ENCODE measurements around the gene DRD4.
A peak's percentile ranks its signal among the peaks of the same experiment; 100 is the strongest.

DRD4 gene

DNA sequence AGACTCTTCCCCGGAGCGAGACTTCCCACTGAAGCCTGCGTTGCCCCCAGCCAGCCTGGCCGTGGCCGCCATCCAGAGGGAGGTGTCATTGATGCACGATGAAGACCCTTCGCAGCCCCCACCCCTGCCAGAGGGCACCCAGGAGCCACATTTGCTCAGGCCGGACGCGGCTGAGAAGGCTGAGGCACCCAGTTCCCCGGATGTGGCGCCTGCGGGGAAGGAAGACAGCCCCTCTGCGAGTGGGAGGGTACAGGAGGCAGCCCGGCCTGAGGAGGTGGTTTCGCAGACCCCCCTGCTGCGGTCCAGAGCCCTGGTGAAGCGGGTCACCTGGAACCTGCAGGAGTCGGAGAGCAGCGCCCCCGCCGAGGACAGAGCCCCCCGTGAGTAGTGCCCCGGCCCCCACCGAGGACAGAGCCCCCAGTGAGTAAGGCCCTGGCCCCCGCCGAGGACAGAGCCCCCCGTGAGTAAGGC is 27.7 kb upstream of the DRD4 start:
- no peak for DNase-seq (ENCODE audit: low read depth in 2 of 2, low spot score in 1 of 2)

DNA sequence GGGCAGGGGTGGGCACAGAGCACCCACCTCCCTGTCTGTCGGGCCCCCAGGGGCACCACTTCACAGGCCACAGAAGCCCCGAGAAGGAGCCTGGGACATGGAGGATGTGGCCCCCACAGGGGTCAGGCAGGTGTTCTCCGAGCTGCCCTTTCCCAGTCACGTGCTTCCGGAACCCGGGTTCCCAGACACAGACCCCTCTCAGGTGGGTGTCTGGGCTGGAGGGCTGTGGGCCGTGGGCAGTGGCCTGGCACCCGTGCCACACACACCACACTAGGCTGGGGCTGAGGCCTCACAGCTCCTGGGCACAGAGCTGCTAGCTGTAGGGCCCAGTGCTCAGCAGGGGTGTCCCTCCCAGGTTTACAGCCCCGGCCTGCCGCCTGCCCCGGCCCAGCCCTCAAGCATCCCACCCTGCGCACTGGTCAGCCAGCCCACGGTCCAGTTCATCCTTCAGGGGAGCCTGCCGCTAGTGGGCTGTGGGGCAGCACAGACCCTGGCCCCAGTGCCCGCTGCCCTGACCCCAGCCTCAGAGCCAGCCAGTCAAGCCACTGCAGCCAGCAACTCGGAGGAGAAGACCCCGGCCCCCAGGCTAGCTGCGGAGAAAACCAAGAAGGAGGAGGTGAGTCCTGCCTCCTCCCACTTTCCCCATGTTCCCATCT is 26.8 kb upstream of the DRD4 start:
- DNase-seq (ENCODE audit: low read depth in 2 of 2, low spot score in 1 of 2): no peak

DNA sequence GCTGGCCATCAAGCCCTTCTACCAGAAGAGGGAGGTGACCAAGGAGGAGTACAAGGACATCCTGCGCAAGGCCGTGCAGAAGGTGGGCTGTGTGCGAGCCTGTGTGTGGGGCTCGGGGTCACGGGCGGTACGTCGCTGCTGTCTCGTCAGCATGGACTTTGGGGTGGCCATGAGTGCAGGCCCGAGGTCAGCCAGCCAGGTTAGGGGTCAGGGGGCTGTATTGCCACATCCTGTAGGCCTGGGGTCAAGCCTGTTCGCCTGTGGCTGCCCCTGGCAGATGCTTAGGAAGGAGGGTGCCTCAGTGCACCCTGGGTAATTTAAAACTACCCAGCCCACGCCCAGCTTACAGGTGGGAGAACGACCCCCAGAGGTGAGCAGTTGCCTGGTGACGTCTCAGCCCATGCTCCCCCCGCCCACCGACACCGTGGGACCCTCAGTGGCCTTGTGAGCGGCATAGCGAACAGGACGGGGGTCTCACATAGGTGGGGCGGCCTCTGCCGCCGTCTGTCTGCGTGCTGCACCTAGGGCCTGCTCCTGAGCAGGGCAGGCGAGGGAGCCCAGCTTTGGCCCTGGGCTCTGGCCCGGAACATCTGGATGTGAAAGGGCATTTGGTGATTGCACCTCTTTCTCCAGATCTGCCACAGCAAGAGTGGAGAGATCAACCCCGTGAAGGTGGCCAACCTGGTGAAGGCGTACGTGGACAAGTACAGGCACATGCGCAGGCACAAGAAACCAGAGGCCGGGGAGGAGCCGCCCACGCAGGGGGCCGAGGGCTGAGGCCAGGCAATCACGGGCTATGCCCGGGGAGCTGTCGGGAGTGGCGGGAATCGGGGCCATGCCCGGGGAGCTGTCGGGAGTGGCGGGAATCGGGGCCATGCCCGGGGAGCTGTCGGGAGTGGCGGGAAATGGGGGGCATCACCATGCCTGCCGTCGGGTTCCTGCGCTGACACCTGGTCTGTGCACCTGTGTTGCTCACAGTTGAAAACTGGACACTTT is 25.8 kb upstream of the DRD4 start:
- DNase-seq (ENCODE audit: low read depth in 2 of 2, low spot score in 1 of 2): no peak

DNA sequence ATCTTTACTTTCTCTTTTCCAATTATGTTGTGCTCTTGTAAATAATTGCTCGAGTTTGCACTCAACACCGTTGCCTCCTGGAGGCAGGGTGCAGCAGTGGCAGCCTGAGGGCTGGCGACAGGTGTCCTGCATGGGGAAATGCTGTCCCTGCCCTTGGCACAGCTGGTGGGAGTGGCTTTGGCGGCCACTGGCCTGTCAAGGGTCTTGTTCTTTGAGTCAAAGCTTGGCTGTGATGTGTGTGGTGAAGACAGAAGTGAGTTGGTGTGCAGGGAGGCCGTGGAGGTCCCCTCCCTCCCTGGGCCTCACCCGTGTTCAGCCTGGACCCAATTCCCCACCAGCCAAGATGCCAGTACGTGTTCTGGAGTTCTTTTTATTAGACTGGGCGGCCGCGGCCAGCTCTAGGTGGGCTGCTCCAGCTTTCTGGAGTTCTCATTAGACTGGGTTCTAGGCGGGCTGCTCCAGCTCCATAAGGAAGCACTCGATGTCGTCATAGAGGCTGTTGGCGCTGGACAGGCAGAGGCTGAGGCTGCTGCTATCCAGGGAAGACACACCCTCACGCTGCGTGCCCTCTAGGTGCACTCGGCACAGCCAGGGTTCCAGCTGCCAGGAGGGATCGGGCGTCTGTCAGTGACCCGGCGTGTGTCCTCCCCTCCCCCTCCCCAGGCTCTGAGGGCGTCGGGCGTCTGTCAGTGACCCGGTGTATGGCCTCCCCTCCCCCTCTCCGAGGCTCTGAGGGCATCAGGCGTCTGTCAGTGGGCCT is 24.7 kb upstream of the DRD4 start:
- DNase-seq (ENCODE audit: low read depth in 2 of 2, low spot score in 1 of 2): no peak

DNA sequence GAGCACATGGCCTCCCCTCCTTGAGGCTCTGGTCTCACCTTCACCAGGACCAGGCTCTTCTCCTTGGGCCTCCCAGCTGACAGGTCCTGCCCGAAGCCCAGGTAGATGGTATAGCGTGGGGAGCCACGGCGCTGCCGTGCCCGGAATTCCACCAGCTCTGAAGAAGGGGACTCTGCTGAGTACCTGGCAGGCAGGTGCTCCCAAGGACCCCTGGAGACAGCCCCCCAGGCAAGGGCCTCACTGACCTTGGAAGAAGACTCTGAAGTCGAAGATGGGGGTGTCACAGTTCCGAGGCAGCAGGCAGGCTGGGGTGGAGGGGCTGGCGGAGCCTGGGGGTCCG is 24.1 kb upstream of the DRD4 start:
- DNase-seq (ENCODE audit: low read depth in 2 of 2, low spot score in 1 of 2): no peak

DNA sequence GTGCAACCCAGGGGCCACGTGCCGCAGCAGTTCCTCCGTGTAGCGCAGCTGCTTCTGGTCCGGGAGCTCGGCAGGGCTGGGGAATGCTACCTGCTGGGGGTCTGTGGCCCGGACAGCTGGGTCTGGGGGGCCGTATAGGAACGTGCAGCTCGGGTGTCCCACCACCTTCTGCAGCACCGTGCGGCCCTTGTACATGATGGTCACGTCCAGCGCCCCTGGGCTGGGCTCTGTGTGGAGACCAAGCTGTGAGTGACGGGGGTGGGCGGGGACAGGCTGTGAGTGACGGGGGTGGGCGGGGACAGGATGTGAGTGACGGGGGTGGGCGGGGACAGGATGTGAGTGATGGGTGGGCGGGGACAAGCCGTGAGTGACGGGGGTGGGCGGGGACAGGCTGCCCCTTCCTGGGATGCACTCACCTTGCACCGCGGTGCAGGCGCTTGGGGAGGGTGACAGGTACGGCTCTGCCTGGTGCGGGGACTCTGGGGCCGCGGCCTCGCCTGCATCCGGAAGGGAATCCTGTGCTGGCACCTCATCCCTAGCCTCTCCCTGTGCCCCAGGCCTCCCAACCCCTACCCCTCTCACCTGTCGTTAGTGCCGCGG is 23.6 kb upstream of the DRD4 start:
- DNase-seq (ENCODE audit: low read depth in 2 of 2, low spot score in 1 of 2): peak; percentile 63 to 65

DNA sequence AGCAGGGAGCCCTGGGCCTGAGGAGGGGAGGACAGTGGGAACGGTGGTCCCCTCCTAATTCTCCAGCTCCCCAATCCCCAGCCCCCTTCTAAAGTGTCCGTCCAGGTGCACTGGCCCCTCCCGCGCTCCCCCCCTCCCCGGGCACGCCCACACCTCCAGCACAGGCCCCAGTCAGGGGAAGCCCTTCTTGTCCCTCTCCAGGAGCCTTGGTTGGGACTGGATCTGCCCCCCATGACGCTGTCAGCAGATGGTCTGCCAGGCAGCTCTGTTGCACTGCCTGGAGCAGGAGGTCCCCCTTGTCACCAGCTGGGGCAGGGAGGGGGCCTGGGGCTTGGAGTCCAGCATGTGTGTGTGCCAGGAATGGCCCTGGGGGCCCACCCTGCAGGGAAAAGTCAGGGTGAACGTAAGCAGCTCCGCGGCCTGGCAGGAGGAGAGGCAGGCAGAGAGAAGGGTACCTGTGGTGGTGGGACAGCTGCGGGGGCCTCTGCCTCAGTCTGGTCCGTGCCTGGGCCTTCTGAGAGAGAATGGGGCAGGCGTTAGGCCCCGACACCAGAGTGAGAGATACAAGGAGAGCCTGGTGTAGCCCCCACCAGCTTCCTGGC is 22.9 kb upstream of the DRD4 start:
- no peak for DNase-seq (ENCODE audit: low read depth in 2 of 2, low spot score in 1 of 2)

DNA sequence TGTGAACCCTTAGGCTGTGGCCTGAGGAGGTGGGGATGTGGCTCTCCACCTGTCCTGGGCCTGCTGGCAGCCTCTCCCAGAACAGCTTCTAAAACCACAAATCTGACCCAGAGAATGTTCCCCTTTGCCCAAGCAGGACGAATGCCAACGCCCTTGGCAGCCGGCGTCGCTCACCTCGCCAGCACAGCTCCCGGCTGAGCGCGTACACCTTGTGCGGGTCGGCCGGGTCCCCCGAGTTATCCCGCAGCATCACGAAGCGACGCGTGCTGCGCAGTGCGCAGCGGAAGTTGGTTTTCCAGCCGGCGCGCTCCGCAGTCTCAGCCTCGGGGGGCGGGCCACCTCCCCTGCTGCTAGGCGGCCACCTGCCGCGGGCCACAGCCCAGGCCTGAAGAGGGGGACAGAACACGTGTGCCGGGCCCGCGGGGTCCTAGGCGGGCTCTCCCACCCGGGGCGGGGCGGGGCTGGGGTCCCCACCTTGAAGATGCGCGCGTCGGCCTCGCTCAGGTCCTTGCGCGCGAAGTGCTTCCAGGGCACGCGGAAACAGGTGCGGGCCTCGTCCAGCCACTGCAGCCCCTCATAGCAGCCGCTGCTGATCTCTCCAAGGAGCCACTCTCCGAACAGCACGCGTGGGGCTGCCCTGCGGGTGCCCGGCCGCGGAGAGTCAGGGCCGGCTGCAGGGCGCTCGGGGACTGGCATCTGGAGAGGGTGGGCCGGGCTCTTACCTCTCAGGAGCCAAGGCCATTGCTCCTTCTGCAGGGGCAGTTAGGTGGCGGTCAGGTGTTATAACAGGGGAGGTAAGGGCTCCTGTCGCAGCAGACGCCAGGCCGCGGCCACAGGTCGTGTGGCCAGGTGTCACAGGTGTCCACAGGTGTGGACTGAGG is 22.2 kb upstream of the DRD4 start:
- no peak for DNase-seq (ENCODE audit: low read depth in 2 of 2, low spot score in 1 of 2)

DNA sequence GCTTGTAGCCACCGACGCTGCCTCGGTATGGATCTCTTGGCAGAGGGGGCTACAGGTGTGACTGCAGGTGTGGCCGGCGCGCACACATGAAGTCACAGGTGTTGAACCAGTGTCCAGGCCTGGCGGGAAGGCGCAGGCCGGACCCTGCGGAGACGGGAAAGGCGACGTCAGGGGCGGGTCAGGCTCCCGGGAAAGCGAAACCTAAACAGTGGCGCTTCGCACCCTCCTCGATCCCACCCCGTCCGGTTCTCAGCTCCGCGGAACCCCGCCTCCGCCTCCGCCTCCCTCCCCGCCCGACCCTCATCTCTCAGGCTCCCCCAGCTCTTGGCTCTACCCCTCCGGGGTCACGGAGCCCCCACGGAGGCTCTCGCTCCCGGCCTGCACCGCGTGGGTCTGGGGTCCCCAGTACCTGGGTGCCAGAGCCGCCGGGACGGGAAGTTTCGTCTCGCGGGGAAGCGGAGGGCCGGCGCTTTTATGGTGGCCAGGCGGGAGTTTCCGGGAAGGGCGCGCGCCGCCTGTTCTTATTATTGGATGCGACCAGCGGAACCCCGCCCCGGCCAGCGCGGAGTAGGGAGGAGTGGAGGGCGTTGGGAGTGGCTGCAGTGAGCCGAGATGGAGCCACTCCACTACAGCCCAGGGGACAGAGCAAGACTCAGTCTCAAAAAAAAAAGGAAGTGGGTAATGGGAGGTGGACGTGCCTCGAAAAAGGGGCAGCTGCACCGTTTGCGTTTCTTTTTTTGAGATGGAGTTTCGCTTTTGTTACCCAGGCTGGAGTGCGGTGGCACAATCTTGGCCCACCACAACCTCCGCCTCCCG is 21.4 kb upstream of the DRD4 start, which contains the start of gene IRF7:
Gene IRF7, minus strand, starts transcription at position 447 of the 816 bp plus-strand sequence. CDS start 586 bp downstream, outside the sequence.
- peak; percentile 82 to 85 for DNase-seq (ENCODE audit: low read depth in 2 of 2, low spot score in 1 of 2)

DNA sequence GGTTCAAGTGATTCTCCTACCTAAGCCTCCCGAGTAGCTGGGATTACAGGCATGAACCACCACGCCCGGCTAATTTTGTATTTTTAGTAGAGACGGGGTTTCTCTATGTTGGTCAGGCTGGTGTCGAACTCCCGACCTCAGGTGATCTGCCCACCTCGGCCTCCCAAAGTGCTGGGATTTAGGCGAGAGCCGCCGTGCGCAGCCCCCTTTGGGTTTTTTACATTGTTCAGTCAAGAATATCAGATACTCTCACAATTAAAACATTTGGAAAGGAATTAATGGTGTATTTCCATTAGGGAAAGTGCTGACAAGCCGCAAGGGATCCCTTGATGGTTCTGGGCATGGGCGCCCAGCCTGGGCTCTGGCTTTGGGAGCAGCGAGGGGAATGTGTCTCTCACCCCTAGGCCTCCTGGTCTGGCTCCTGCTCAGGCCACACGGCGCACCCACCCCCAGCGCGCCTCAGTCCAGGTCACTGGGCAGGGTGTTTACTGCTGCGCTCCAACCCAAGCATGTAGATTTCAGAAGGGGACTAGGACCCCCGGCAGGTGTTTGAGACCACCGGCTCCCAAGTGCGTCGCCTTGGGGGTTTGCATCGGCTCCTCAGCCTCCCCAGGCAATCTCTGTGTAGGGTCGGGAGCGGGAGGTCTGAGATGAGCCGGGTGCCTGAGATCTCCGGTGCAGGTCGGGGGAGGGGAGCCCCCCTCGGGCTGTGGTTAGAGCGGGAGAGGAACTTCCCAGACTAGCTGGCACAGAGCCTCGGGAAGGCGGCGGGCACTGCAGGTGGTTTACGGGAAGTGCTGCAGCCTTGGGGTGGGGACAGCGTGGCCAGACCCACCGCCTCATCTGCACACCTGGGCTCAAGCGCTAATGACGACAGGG is 20.5 kb upstream of the DRD4 start:
- no peak for DNase-seq (ENCODE audit: low read depth in 2 of 2, low spot score in 1 of 2)

DNA sequence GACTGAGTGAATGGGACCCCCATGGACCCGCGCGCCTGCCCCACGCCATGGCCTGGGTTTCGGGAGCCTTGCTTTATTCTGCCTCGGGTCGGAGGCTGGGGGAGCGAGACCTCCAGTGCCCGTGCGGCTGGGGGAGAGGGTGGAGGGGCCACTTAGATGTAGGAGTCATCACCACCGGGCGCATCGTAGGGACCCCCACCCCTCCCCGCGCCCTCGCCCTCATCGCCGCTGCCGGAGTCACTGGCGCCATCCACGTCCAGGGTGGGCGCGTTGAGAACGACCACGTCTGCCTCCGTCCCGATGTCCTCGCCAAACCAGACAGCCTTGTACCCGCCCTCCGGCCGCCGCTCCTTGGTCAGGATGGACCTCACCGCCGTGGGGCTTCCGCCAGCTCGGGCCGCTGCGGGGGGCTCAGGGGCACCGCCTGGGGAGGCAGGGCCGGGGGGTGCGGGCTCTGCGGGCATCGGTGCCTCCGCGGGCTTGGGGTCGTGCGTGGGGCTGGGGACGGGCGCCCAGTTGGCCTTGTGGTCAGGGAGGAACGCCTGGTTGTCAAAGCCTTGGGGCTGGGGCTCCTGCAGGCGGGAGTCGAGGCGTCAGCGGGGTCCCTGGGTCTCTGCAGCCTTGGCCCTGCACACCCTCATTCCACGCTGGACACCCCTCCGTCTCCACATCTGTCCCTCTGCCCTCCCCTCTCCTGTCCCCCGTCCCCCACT is 19.7 kb upstream of the DRD4 start:
- DNase-seq (ENCODE audit: low read depth in 2 of 2, low spot score in 1 of 2): no peak

DNA sequence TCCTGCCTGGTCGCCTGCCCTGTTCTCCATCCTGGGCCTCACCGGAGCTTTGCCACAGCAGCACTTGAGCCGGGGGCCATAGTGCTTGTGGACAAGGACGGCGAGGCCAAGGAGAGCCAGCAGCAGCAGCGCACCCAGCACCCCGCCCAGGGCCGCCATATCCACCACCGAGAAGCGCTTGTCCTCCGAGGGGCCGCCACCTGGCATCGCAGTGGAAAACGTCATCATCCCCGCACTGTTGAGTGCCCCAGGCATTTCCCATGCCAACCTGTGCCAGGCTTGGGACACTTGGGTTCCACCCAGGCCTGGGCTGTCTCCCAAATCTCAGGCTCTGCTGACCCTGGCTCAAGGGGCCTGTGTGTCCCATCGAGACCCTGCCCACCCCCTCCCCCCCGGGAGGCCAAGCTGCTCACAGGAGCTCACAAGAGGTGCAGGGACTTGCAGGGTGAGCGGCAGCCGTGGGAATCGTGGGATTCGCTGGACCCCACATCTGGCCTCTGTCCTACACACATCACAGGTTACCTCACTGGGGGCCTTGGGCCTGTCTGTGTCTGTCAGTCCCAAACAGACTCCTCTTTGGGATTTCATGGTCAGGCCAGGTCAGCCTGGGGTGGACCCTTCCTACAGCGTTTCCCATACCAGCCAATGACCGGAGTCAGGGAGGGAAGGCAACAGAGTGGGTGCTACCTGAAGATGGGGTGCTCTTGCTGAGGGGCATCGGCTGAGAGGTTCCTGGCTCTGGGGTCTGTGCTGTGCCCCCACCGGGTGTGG is 19.0 kb upstream of the DRD4 start:
- DNase-seq (ENCODE audit: low read depth in 2 of 2, low spot score in 1 of 2): no peak

DNA sequence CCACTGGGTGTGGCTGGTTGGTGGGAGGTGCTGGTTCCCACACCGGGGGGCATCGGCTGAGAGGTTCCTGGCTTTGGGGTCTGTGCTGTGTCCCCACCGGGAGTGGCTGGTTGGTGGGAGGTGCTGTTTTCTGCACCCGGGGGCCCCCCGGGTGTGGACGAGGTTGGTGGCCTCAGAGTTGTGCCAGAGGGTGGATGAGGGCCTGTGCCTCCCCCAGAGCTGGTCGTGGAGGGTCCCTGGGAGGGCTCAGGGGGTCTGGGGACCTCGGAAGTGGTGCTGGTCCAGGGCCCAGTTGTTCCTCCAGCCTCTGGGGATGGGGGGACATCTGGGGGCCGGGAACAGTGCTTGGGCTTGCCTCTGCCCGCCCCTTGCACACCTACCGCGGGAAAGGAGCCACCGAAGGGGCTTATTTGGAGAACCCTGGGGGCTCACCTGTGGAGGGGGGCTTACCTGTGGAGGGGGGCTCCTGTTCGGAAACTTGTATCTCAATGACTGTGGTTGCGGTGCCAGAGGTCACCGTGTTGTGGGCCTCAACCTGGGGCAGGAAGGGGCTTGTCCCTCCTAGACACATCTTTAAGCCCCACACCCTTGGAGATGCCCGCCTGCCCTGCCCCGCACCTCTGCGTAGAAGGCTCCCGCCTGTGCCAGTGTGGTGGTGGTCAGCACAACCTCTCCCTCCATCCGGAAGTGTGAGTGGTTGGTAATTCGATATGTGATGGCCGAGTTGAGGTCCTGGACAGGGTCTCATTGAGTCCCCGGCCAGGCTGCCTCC is 18.0 kb upstream of the DRD4 start:
- DNase-seq (ENCODE audit: low read depth in 2 of 2, low spot score in 1 of 2): no peak

DNA sequence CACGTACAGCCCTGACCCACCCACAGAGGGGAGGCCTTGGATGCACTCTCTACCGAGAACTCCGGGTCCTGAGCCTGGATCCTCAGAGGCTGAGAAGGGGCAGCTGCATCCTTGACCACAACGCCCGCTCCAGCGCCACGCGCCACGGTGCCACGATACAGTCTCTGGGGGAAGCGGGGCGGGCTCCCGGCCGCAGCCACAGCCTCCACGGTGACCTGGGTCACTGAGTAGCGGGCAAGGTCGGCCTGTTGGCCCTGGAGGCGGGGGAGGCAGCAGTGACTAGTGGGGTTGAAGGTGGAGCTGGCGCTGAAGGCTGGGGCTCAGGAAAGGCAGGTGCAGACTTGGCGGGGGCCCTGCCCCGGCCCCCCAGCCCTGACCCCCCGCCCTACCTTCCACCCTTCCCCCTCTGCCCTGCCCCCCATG is 17.4 kb upstream of the DRD4 start:
- no peak for DNase-seq (ENCODE audit: low read depth in 2 of 2, low spot score in 1 of 2)

DNA sequence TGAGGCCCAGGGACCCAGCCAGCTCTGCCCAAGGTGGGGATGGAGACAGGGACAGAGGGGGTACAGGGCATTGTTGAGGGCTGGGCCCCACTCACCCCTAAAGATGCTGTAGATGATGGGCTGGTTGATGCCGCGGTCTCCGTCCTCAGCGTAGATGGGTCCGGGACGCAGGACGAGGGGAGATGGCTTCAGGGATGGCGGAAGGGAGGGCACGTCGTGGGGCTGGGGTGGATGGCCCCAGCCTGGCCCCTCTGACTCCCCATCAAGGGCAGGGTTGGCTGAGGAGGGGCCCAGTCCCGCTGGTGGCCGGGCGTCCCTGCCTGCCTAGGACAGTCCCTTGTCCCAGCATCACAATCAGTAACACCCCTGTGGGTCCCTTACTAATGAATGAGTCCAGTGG is 16.9 kb upstream of the DRD4 start:
- DNase-seq (ENCODE audit: low read depth in 2 of 2, low spot score in 1 of 2): no peak
